HepG2 (cell line): ENCODE data around the gene HIRA. TPM values are rescaled to one million over a fixed set of nuclear protein-coding genes. Genes with fewer than 3 reads are reported as not detected.

Source experiments
- ARID3A ChIP-seq: IDR thresholded peaks from 2 replicates; pipeline ENCODE4 v1.6.1; 2012; ENCODE audit warnings: low read depth, low read length, improper control_type of control experiment
- DNMT3B ChIP-seq: conservative IDR thresholded peaks from 2 replicates; pipeline ENCODE4 v1.6.1; 2016; ENCODE audit warnings: missing biosample characterization, control low read depth
- GABPB1 ChIP-seq: IDR thresholded peaks from 2 replicates; pipeline ENCODE4 v1.6.1; 2016; ENCODE audit warnings: mild to moderate bottlenecking, missing genetic modification reagents, moderate library complexity, missing compliant biosample characterization
- KAT2B ChIP-seq: fragments of 150-350 bp; IDR thresholded peaks from 2 replicates; pipeline ENCODE4 v1.6.1; 2014; ENCODE audit warnings: low read depth, low read length, borderline replicate concordance
- KDM1A ChIP-seq: IDR thresholded peaks from 2 replicates; pipeline ENCODE4 v1.6.1; 2016; ENCODE audit warnings: missing compliant biosample characterization
- MIER3 ChIP-seq: IDR thresholded peaks from 2 replicates; pipeline ENCODE4 v1.6.1; 2016; ENCODE audit warnings: missing compliant biosample characterization, borderline replicate concordance
- PRPF4 ChIP-seq: fragments of 200-400 bp; formaldehyde crosslinking; IDR thresholded peaks from 2 replicates; pipeline ENCODE4 v1.6.1; 2016; ENCODE audit warnings: low read length, low read depth; ENCODE audit not compliant: poor library complexity, severe bottlenecking
- RBAK ChIP-seq: sonication (generic); formaldehyde crosslinking; IDR thresholded peaks from 2 replicates; pipeline ENCODE4 v1.5.1; 2020; ENCODE audit warnings: mild to moderate bottlenecking, missing genetic modification reagents
- SKI ChIP-seq: fragments of 450-650 bp; IDR thresholded peaks from one replicate; pipeline ENCODE4 v1.6.1; 2018; ENCODE audit warnings: mild to moderate bottlenecking; ENCODE audit not compliant: partially characterized antibody
- SP4 ChIP-seq: sonication (generic); formaldehyde crosslinking; IDR thresholded peaks from 2 replicates; pipeline ENCODE4 v1.8.1; 2023; ENCODE audit warnings: mild to moderate bottlenecking, missing genetic modification reagents
- TAF15 ChIP-seq: fragments of 200-400 bp; formaldehyde crosslinking; IDR thresholded peaks from one replicate; pipeline ENCODE4 v1.6.1; 2018; ENCODE audit warnings: mild to moderate bottlenecking, low read depth, low read length; ENCODE audit not compliant: poor library complexity, severe bottlenecking
- TEAD3 ChIP-seq: optimal IDR thresholded peaks from 2 replicates; pipeline ENCODE3; 2016; ENCODE audit warnings: borderline replicate concordance
- THYN1 ChIP-seq: sonication (generic); formaldehyde crosslinking; IDR thresholded peaks from 2 replicates; pipeline ENCODE4 v1.8.1; 2023; ENCODE audit warnings: low read depth, mild to moderate bottlenecking, moderate library complexity, missing genetic modification reagents, borderline replicate concordance
- TRAFD1 ChIP-seq: sonication (generic); formaldehyde crosslinking; IDR thresholded peaks from 2 replicates; pipeline ENCODE4 v1.5.1; 2020; ENCODE audit warnings: missing genetic modification reagents, mild to moderate bottlenecking, borderline replicate concordance
- TSC22D2 ChIP-seq: sonication (generic); formaldehyde crosslinking; IDR thresholded peaks from 2 replicates; pipeline ENCODE4 v1.5.1; 2020; ENCODE audit warnings: missing genetic modification reagents, mild to moderate bottlenecking, borderline replicate concordance
- ZBTB39 ChIP-seq: sonication (generic); formaldehyde crosslinking; IDR thresholded peaks from 2 replicates; pipeline ENCODE4 v1.5.0; 2020; ENCODE audit warnings: missing genetic modification reagents
- ZFX ChIP-seq: sonication (generic); formaldehyde crosslinking; IDR thresholded peaks from 2 replicates; pipeline ENCODE4 v1.4.0; 2020; ENCODE audit warnings: mild to moderate bottlenecking, low read depth, missing genetic modification reagents, moderate library complexity
- ZMYM2 ChIP-seq: sonication (generic); formaldehyde crosslinking; IDR thresholded peaks from 2 replicates; pipeline ENCODE4 v1.8.0; 2022; ENCODE audit warnings: mild to moderate bottlenecking, missing genetic modification reagents
- ZNF33B ChIP-seq: sonication (generic); formaldehyde crosslinking; IDR thresholded peaks from 2 replicates; pipeline ENCODE4 v1.5.1; 2020; ENCODE audit warnings: mild to moderate bottlenecking, missing genetic modification reagents
- ZNF431 ChIP-seq: sonication (generic); formaldehyde crosslinking; IDR thresholded peaks from 2 replicates; pipeline ENCODE4 v1.9.0; 2022; ENCODE audit warnings: missing genetic modification reagents, low read depth, mild to moderate bottlenecking, borderline replicate concordance
- ZNF557 ChIP-seq: sonication (generic); formaldehyde crosslinking; IDR thresholded peaks from 2 replicates; pipeline ENCODE4 v1.4.0; 2020; ENCODE audit warnings: missing genetic modification reagents
- ZNF674 ChIP-seq: sonication (generic); formaldehyde crosslinking; IDR thresholded peaks from 2 replicates; pipeline ENCODE4 v1.5.0; 2020; ENCODE audit warnings: low read depth, mild to moderate bottlenecking, missing genetic modification reagents
- ZNF781 ChIP-seq: sonication (generic); formaldehyde crosslinking; IDR thresholded peaks from 2 replicates; pipeline ENCODE4 v1.5.1; 2020; ENCODE audit warnings: borderline replicate concordance, mild to moderate bottlenecking, missing genetic modification reagents; ENCODE audit errors: not compliant biosample characterization
- ZSCAN20 ChIP-seq: sonication (generic); formaldehyde crosslinking; IDR thresholded peaks from 2 replicates; pipeline ENCODE4 v1.4.0; 2020; ENCODE audit warnings: missing genetic modification reagents, mild to moderate bottlenecking, borderline replicate concordance
- ZSCAN31 ChIP-seq: sonication (generic); formaldehyde crosslinking; IDR thresholded peaks from 2 replicates; pipeline ENCODE4 v1.5.0; 2020; ENCODE audit warnings: low read depth, mild to moderate bottlenecking, missing genetic modification reagents
- polyA plus RNA-seq, 8 experiments: library from polyadenylated mRNA; depleted of rRNA in 3 of 8; stranded (reverse) in 7 of 8; unstranded in 1 of 8; fragments of >200 nt; fragmentation: Illumina TruSeq in 4 of 8; extraction: Trizol in 4 of 8; gene quantifications; 2 replicates each; pipeline versions ENCODE4 v1.2.1 to v1.2.3, GENCODE V29; 2011 to 2016; ENCODE audit warnings: low read depth in 4 of 8, missing spikeins in 1 of 8, mixed read lengths in 1 of 8; ENCODE audit not compliant: insufficient read depth in 1 of 8
- total RNA-seq, 5 experiments: library from RNA; depleted of rRNA; stranded (reverse); fragments of >200 nt; fragmentation: Illumina TruSeq; extraction: Trizol; gene quantifications; 2 replicates each; pipeline ENCODE4 v1.2.3, GENCODE V29; 2016; ENCODE audit warnings: low read depth in 1 of 5

The HIRA gene
- total and polyA plus RNA-seq, 2 of the 13 experiments (the other 11 are each of a cell fraction or from before 2014, with no cell fraction given): 21.5 to 29.2 TPM

GRCh38 chr22:19447330-19448075 is 16.0 kb upstream of the HIRA start, which contains the start of gene C22orf39 (continued):
- TF ChIP-seq ZNF781 (CRISPR knock-in tag): peak; percentile 53
- TF ChIP-seq ZNF557: no peak
- TF ChIP-seq ZNF674 (CRISPR knock-in tag): no peak
- TF ChIP-seq ZSCAN20 (CRISPR knock-in tag): no peak; the same call in 1 of the 2 replicates
- TF ChIP-seq ZFX (CRISPR knock-in tag): peak; percentile 90
- TF ChIP-seq KDM1A: no peak
- no peak for TF ChIP-seq TEAD3
- no peak for TF ChIP-seq TAF15
- peak; percentile 83 for TF ChIP-seq GABPB1 (CRISPR knock-in tag)
- TF ChIP-seq SKI: peak; percentile 21
- no peak for TF ChIP-seq MIER3 (CRISPR knock-in tag)
- TF ChIP-seq ZNF33B (CRISPR knock-in tag): peak; percentile 53
- TF ChIP-seq RBAK: no peak
- no peak; the same call in 1 of the 2 replicates for TF ChIP-seq ZSCAN31 (CRISPR knock-in tag)
- no peak for TF ChIP-seq ZMYM2 (CRISPR knock-in tag)
- TF ChIP-seq SP4 (CRISPR knock-in tag): peak; percentile 47; the same call in 1 of the 2 replicates
- TF ChIP-seq TSC22D2 (CRISPR knock-in tag): no peak
- TF ChIP-seq DNMT3B: no peak
- no peak for TF ChIP-seq THYN1 (CRISPR knock-in tag)
- no peak for TF ChIP-seq TRAFD1 (CRISPR knock-in tag)
- no peak for TF ChIP-seq KAT2B
- TF ChIP-seq ARID3A: no peak
- TF ChIP-seq ZBTB39 (CRISPR knock-in tag): no peak
- no peak for TF ChIP-seq PRPF4
- TF ChIP-seq ZNF431 (CRISPR knock-in tag): peak; percentile 51; the same call in 1 of the 2 replicates
